GM19025 (cell line): Measurements from ENCODE around the gene UPK1A.
A peak's percentile ranks its signal among the peaks of the same experiment; 100 is the strongest.
"Not testable (repeated sequence)": the region's sequence is repeated elsewhere in the genome, so short reads cannot be mapped to it uniquely, and the experiment has no call there.

Source experiments
- ATAC-seq: cut with Tn5 transposase; IDR thresholded peaks from one replicate; pipeline ENCODE4 v1.9.1; 2021; ENCODE audit warnings: mild to moderate bottlenecking, low read depth, moderate library complexity; ENCODE audit not compliant: unreplicated experiment

The UPK1A gene

DNA sequence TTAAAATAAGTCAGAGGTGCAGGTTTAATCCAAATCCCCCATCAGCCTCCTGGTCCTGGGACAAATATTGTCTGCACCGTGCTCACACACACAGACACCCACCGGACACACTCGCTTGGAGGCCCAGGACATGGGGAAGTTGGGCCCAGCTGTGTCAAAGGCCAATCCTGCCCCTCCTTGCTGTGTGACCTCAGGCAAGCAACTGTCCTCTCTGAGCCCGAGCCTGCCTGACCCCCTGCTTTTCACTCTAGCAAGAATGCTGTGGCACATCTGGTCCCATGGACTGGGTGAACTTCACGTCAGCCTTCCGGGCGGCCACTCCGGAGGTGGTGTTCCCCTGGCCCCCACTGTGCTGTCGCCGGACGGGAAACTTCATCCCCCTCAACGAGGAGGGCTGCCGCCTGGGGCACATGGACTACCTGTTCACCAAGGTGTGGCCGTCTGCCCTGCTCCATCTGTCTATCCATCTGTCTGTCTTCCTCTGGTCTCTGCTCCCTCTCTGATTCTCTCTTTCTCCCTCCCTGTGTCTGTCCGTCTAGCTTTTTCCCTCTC lies 9.3 kb downstream of the UPK1A start:
- ATAC-seq = no peak

DNA sequence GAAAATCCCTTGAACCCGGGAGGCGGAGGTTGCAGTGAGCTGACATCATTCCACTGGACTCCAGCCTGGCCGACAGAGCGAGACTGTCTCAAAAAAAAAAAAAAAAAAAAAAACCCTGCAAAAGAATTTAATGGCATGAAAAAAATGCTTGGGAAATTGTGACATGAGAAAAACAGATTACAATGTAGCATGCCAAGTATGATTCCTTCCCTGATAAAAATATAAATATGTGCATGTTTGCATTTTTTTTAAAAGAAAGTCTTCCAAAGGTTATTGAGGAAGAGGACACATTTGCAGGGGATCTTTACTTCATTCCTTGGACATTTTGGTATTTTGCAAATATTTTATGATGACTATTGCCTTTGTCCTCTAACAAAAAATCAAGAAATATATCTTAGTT lies 23.5 kb downstream of the UPK1A start:
- no peak for ATAC-seq

DNA sequence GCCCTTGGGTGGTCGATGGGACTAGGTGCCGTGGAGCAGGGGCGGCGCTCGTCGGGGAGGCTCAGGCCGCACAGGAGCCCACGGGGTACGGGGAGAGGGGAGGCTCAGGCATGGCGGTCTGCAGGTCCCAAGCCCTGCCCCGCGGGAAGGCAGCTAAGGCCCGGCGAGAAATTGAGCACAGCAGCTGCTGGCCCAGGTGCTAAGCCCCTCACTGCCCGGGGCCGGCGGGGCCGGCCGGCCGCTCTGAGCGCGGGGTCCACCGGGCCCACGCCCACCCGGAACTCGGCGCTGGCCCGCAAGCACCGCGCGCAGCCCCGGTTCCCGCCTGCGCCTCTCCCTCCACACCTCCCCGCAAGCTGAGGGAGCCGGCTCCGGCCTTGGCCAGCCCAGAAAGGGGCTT lies 24.8 kb downstream of the UPK1A start:
- ATAC-seq = not testable (repeated sequence)

DNA sequence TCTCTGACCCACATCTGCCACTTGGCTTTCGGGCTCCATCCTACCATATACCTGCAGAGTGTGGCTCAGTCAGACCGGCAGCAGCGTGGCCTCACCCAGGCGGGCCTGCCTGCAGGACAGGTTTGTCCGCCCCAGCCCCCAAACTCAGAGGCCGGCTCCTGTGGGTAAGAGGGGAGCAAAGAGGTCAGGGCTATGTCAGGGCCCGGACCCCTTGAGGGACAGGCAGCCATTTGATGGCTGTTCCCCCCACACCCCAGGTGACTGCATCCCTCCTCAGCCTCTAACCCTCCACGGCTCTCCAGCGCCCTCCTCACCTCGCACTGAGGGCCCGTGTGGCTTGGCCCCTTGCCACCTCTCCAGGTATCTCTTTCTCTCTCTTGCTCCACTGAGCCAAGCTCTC lies 25.7 kb downstream of the UPK1A start:
- ATAC-seq = no peak

DNA sequence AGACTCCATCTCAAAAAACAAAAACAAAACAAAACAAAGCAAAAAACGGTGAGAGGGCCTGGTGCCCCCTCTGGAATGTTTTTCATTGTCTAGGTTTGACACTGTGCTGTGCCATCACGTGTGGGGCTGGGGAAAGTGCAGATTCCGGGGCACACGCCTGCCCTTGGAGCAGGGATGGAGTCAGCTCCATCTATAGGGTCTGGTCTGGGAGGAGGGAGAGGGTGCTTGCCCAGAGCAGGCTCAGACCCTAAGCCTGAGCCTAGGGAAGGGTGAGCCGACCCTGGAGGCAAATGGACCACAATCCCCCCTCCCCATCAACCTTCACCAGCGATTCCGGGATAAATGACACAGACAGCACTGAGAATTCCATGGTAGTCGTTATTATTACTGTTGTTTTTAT lies 27.1 kb downstream of the UPK1A start:
- ATAC-seq = no peak

DNA sequence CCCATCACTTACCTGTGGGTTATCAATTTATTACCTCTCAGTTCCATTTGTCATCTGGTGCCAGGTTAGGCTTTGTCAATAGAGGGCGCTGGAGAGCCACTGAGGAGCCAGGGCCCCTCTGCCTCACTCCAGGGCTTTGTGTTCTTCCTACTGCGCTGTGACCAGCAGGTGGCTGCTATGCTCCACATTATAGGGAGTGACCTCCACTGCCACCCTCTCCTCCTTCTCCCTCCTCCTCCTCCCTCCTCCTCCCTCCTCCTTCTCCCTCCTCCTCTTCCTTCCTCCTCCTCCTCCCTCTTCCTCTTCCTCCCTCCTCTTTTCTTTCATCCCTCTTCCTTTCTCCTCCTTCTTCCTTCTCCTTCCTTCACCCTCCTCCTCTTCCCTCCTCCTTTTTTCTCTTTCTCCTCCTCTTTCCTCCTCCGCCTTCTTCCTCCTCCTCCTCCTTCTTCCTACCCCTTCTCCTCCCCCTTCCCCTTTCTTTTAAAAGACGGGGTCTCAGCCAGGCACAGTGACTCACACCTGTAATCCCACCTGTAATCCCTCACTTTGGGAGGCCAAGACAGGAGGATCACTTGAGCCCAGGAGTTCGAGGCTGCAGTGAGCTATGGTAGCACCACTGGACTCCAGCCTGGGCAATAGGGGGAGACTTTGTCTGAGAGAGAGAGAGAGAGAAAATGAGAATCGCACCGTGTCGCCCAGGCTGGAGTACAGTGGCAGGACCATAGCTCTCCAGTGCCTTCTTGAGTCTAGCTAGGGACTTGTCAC lies 27.7 kb downstream of the UPK1A start:
- peak; percentile 58 for ATAC-seq

DNA sequence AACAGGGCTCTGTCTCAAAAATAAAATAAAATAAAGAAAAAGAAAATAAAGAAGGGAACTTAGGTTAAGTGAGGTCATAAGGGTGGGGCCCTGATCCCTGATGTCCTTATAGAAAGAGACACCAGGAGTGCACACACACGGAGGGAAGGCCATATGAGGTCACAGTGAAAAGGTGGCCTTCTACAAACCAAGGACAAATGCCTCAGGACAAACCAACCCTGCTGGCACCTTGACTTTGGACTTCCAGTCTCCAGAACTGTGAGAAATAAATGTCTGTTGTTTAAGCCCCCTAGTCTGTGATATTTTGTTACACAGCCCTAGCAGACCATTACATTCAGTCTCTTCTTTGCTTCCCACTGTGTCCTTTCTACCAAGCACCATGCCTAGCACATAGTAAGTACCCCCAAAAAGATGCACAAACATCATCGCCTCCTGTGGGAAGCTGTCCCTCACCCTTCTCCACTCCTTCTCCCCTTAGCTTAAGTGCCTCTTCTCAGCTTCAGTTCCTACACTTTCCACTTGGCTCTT lies 29.6 kb downstream of the UPK1A start:
- ATAC-seq = no peak

DNA sequence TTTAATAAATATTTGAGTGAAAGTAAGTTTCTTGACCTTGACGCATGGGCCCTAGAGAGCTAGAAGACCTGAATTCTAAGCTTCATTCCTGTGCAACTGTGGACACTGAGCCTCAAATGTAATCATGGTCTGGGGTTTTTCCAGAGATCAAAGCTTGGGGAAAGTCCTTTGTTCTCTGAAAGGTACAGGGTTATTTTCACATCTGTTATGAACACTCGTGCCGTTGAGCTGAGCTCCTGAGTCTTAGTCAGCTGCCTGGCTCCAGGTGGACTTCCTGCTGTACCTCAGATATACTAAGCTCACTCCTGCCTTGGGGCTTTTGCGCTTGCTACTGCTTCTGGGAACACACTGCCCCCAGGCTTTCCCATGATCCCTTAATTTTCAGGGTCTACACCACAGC lies 30.5 kb downstream of the UPK1A start:
- no peak for ATAC-seq

DNA sequence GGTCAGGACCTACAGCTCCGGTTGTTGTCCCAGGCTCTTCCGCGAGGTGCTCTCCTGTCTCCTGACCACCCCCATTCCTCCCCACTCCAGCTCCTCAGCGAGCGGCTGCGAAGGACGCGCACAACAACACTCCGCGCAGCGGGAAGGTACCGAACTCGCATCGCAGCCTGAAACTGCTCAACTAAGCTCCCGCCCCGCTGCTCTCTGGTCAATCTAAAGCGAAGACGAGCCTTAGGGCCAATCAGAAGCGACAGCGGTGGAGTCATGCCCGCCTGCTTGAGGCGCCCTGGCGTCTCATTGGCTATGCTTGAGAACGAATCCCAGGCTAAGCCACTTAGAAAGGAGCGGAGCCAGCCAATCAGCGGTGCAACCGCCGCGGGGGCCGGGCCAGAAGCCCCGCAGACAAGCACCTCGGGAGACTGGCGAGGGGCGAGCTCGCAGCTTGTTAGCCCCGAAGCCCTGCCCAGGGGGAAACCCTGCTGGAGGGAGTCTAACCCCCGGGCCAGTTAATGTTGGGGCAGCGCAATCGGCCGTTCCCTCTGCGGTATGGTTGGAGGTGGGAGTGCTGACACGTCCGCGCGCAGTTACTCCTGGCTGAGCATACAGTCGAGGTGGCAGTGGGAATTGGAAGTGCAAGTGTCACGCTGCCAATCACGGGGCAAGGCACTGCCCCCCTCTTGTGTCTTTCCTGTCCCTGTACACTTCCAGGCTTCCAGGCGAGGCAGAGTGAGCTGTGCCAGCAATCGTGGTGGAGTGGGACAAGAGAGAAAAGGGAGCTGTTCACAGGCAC lies 36.1 kb downstream of the UPK1A start:
- ATAC-seq = peak; percentile 96

DNA sequence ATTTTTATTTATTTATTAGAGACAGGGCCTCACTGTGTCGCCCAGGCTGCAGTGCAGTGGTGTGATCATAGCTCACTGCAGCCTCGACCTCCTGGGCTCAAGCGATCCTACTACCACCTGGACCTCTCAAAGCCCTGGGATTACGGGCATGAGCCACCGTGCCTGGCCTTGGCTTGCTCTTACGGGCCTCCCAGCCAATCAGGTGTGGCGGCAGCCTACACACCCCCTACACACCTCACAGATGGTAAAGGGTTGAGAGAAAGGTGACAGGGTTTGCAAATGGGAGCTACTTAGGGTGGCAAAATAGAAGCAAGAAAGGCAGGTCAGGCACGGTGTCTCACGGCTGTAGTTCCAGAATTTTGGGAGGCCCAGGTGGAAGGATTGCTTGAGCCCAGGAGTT lies 37.0 kb downstream of the UPK1A start:
- ATAC-seq = no peak

DNA sequence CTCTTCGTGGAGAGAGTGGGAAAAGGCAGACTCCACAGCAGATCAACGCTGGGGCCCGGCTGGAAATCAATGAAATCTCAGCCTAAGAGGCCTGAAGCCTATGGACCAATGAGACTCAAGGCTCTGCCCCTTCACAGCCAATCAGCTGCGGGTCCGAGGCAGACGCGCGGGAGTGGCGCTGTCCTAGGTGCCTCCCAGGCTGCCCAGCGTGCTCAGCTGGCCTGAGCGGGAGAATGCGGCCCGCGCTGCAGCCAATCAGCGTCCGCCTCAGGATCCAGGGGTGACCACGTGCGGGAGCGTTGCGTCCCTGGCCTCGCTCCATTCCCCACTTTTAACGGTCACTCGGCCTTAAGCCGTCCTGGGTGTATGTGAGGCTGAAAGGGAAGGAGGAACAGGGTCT lies 37.9 kb downstream of the UPK1A start, which contains the start of gene ZBTB32:
TSS of gene ZBTB32 (plus strand) at position 341 of the 400 bp plus-strand sequence. CDS start 10,069 bp downstream, outside the sequence.
- ATAC-seq = no peak

DNA sequence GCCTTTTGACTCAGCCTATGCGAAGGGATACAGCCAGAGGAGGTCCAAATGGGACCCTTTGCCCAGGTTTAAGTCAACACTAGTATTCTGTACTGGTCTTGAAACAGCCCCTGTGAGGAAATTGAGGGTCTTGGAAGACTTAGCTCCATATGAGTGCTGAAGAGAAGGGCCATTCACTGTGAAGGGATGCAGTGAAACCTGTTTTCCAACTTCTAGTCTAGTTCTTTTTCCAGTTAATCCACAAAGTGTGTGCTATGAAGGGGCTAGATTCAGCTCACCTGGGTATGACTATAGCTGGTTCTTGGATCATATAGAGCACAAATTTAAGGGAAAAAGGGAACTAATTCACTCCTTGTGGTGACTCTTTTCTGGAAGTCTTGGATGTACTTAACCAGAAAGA lies 42.1 kb downstream of the UPK1A start:
- ATAC-seq = no peak

DNA sequence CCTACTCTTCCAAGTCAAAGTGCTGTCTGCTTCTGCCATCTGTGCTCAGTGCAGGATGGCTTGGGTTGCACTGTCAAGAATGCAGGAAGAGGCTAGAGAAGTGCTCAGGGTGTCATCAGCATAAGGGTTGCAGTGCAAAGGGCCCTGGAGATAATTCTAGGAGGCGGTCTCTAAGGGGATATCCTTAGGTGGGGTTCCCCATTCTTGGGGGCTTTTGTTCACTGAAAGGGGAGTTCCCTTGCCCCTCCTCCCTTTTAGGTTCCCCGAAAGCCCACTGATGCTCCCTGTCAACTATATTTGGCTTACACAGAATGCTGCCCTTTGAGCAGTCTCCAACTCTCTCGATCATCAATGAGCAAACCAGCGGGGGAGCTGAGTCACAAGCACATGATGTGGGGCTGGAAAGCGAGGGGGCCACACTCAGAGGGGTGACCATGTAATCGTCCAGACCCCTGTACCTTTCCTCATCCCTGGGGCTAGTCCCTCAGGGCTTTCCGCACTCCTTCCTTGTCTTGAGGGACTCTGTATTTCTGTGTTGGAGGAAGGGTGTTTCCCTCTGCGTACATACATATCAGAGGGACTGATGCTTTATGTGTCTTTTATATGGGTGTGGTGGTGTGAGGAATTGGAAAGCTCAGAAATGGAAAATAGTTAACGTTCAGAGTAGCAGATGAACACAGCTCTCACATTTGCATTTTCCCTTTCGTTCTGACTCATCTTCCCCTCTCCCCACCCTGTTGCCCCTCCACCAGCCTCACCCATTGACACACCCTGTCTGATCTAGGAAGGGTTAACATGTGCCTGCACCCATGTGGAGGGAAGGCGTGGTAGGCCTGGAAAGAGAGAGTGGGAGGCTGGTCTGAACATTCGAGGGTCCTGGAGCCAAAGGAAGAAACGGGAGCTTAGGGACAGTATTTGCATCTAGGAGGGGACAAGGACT lies 44.7 kb downstream of the UPK1A start:
- peak; percentile 32 for ATAC-seq

DNA sequence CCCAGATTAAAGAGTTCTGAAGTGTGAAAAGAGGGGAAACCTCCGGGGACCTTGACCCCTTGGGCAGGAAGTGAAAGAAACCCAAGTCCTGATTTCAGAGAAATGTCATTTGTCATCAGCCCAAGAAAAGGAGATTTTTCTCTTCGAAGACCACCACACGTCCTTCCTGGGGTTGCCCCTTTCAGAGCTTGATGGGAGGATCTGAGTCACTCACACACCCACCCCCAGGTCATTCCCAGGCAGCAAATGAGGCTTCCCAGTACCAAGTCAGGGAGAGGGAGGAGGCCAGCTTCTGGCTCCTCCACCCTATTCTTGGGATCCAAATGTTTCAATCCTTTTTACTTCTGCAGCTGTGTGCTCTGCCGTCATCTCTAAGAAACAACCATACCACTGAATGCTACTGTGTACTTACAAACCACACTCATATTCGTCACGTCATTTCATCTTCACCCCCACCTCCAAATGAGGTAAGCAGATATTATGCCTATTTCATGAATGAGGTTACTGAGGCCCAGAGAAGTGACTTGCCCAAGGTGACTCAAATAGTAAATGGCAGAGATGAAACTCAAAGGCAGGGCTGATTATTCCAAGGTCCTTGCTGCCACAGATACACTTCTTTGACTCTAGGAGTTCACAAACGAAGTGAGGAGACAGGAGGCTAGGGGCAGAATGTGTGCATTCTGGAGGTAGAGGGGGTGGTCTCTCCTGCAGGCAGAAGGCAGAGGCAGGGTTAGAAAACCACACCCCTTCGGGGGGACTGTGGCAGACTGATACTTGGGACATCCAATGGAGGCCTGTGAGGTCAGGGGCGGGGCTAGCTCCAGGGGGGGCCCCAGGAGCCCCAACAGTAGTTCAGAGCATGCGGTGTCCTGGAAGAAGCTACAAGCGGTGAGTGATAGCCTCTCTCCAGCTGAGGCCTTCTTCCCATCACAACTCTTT lies 46.5 kb downstream of the UPK1A start:
- no peak for ATAC-seq

DNA sequence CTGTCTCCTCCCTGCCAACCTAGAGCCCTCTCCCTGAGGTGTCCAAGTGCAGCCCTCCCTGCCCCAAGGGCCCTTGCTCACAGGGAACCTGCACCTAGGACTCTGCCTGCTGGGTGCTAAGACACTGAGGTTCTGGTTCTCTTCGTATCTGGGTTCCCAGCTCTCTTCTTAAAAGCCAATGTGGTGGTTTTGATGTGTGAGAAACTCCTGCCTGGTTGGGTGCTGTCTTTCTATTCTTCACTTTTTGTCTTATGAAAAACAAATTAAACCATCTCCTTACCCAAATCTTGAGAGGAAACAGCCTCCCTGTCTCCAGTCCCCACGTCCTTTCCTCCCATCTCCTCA lies 47.2 kb downstream of the UPK1A start:
- ATAC-seq = no peak

DNA sequence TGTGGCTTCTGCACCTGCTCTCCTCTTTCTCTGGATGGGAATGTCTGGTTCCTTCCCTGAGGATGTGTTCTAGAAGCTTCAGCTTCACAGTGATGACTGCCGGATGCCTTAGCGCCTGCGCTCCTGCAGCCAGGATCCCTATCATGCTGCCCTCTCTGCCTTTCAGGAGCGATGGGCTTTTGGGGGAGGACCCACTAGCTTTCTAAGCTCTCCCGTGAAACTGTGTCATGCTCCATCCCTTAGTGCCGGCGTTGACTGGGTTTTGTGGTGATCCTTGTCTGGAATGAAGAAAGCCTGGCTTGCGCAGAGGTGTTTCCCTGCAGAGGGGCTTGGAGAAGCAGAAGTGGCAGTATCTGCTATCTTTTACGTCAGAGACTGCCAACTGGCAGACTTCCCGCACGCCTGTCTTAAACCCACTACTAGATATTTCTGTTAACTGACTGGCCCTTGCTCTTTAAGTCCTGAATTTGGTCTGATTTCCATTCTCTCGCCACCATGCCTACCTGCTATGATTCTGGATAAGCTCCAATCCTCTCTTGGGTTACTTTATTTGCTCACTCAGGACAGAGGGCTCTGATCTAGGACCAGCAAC lies 47.7 kb downstream of the UPK1A start:
- no peak for ATAC-seq

DNA sequence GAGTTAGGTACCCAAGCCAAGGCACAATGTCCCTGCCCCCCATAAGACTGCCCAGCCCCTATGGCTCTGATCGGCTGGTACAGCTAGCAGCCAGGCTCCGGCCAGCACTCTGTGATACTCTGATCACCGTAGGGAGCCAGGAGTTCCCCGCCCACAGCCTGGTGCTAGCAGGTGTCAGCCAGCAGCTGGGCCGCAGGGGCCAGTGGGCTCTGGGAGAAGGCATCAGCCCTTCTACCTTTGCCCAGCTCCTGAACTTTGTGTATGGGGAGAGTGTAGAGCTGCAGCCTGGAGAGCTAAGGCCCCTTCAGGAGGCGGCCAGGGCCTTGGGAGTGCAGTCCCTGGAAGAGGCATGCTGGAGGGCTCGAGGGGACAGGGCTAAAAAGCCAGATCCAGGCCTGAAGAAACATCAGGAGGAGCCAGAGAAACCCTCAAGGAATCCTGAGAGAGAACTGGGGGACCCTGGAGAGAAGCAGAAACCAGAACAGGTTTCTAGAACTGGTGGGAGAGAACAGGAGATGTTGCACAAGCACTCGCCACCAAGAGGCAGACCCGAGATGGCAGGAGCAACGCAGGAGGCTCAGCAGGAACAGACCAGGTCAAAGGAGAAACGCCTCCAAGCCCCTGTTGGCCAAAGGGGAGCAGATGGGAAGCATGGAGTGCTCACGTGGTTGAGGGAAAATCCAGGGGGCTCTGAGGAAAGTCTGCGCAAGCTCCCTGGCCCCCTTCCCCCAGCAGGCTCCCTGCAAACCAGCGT lies 48.5 kb downstream of the UPK1A start:
- no peak for ATAC-seq

DNA sequence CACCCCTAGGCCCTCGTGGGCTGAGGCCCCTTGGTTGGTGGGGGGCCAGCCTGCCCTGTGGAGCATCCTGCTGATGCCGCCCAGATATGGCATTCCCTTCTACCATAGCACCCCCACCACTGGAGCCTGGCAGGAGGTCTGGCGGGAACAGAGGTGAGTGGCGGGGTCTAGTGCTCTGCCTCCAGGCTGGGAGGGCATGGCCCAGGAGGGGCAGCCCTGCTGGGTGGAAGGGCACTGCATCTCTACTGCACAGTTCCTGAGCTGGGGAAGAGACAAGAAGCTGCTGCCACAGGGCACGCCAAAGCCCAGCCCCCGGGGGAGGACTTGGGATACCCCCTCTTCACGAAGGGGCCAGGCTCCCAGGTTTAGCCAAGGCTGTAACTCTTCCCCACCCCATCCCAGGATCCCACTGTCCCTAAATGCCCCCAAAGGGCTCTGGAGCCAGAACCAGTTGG lies 49.1 kb downstream of the UPK1A start:
- no peak for ATAC-seq
